M059J (cell line): ENCODE results near the gene AJAP1. TPM values are rescaled to one million over a fixed set of nuclear protein-coding genes. Genes with fewer than 3 reads are reported as not detected.

ENCODE experiments used
- DNase-seq: peaks from one replicate; pipeline ENCODE4 v3.0.0-alpha.2; 2012; ENCODE audit warnings: low read depth
- total RNA-seq: library from RNA; depleted of rRNA; stranded (reverse); fragments of >200 nt; shearing (Covaris generic); gene quantifications from 2 replicates; pipeline ENCODE4 v1.2.3, GENCODE V29; 2014

Gene AJAP1
- total RNA-seq, 1 experiment from 2014 or later, result not detected

DNA sequence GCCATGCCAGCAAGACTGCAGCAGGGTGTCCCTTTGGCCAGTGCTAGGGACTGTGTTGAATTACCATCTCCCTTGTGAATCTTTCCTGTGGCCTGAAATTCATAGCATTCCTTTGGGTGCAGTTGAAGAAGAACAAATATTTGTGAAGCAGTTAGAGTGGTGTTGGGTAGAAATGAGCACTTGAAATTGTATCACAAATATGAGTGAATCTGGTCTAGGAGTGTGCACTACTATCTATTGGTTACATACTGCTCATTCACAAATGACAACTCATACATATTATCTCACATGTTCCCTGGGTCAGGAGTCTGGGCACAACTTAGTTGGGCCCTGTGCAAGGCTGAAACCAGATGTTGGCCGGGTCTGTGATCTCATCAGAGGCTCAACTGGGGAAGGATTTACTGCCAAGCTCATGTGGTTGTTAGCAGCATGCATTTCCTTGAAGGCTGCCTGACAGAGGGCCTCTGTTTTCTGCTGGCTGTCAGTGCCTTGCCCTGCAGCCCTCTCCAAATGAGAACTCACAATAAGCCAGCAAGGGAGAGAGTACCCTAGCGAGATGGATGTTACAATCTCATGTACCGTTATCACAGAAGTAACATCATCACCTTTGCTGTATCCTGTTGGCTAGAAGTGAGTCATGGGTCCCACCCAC lies 23.8 kb downstream of the AJAP1 start:
- no peak for DNase-seq

DNA sequence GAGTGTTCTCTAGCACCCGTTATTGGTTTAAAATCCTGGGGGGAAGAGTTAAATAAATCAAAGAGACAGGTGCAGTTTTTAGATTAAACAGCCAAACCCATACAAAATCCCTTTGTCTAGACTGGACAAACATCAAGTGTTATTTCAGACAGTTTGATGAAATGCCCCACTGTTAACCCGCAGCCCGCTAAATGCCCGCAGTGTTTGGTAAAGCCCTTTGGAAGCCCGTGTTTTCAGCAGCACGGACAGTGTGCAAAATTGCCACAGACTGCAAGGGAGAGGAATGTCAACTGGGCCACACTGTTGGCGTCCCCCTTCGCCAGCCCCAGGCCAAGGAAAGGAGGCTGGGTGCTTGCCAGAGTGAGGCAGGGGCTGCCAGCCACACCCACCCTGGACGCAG lies 26.6 kb downstream of the AJAP1 start:
- no peak for DNase-seq

GRCh38 chr1:4682607-4683220 lies 28.3 kb downstream of the AJAP1 start:
- no peak for DNase-seq

DNA sequence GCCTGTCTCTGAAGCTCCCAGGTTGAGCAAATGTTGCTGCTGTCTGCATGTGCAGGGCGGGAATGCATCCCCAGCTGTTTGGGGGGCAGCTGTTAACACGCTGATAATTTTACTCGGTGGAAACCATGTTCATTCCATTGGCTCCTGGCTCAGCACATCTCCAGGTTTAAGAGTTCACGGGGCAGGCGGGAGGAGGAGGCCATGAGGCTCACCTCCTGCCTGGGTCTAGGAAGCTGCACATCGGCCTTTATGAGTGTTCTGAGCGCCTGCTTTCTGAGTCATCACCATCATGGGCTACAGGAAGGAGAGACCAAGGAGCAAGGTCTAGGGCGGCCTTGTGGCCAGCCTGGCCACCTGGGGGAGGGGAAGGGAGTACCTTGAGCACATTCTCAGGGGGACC lies 29.7 kb downstream of the AJAP1 start:
- DNase-seq, result peak; percentile 81

DNA sequence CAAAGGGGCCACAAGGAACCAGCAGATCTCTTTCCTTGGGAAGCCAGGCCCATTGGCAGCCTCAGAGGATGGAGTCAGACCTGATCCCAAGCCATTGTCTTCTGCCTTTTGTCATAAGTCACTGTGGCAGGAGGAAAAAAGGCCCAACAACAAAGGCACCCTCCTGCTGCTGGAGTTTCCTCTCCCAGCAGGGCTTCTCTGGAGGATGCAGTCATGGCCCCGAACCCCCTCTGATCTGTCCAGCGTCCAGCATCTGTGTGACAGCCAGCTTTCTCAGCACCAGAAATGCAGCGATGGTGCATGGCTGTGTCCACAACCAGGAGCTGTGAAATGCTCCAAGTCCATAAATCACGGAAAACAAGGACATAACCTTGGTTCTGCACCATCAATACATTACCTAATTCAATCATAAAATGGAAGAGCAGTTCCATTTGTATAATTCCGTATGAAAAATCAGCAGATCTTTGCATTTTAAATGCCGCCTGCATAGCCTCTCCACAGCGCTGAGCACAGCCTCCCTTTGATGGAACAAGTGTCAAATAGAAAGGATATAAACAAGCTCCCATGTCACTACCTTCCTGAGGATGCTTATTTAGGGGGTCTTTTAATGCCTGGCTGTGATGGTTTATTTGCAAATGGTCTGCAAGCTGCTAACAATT lies 30.6 kb downstream of the AJAP1 start:
- DNase-seq, result no peak

GRCh38 chr1:4685523-4685865 lies 31.1 kb downstream of the AJAP1 start:
- no peak for DNase-seq

DNA sequence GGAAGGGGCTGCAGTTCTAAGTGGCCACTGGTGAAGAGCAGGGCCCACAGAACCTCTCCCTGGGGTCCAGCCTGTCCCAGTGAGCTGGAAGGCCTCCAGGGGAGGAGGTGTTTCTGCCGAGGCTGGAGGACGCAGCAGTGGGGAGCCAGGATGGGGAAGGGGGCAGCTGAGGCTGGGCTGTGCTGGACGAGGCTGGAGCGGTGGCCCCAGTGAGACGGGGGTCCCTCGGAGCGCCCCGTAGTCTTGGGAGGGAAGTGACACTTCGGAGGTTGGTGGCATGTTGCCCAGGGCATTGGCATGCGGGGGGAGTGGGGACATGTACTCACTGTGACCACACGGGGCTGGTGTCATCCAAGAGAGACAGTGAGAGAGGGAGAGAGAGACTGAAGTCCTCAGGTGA lies 33.5 kb downstream of the AJAP1 start:
- DNase-seq, result no peak

DNA sequence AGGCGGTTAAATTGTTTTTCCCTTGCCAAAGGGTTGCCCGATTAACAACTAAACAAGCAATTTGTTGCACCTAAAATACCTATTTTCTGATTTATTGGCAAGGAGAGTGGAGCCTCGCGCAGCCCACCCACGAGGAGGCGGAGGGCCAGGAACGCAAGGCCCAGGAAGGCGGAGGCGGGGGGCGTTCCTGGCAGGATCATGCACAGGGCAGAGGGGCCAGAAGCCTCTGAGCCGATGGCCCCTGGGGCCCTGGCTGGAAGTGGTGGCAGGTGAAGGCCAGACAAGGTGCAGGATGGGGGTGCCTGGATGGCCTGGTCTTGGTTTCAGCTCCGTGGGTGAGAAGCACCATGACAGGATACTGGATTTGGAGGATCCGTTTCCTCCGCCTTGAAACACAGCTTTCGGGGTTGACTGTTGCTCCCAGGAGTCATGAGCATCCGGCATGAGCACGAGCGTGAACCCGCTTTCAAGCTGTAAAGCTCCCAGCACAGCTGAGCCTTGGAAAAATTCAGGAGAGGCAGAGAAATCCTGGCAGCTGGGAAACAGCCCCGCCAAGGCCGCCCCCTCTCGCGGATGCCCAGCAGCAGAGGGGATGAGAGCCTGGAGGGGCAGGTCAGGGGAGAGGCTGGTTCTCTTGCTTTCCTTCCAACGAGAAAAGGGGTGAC lies 35.0 kb downstream of the AJAP1 start:
- DNase-seq, result no peak

DNA sequence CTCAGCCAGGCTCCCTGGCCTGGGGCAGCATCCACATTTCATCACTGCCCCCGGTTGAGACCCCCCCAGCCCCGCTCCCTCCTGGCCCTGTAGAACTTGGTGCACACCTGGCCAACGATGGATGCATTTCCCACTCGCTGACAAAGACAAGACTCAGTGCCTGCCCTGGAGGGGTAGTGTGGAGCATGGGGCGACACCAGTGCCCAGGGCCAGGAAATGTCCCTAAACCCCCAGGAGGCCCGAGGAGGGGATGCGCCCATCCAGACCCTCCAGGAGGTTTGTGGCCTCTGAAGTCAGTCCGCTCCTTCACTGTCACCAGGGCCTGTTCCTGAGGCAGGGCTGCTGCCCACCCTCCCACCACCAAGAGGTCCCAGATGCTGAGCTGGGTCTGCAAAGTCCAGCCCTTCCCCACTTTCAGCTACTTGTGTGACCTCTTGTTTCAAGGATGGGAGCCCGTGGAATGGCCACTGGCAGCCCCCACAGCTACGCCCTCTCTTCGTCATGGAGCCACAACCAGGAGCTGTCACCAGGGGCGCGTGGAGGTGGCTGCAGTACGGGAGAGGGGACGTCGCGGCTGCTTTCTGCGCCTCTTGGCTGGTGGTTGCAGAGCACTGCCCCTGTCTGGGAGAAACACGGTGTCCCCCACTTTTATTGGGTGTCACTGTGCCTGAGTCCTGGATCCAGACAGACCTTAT lies 35.7 kb downstream of the AJAP1 start:
- DNase-seq, result no peak

GRCh38 chr1:4690951-4691675 lies 36.7 kb downstream of the AJAP1 start:
- DNase-seq, result peak; percentile 77

DNA sequence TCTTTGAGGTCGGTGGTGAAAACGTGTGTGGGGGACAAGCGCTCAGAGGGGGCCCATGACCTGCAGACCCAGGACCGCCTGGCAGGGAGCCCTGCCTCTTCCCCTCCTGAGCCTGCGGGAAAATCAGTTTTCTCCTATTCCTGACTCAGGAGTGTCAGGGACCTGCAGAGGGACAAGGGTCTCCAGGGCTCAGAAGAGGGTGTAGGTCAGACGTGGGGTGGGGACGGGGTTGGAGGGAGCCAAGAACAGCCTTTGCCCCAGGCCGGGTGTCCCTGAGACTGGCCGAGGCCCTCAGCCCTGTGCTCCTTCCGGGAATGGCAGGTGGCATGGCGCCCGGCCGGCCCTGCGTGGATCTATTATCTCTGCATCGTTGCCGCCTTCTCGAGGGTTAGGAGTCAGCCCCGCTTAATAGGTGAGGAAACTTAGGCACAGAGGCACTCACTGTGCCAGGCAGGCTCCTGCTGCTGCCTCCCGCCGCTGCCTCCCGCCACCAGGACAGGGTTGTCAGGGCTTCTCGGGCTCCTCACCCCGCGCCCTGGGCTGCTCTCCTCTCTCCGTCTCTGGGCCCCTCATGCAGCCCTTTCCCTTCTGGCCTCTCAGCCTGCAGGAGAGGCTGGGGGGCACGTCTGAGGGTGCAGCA lies 37.5 kb downstream of the AJAP1 start:
- no peak for DNase-seq

- no peak for DNase-seq
Measured at GRCh38 chr1:4692437-4692836, 38.0 kb downstream of the AJAP1 start.

DNA sequence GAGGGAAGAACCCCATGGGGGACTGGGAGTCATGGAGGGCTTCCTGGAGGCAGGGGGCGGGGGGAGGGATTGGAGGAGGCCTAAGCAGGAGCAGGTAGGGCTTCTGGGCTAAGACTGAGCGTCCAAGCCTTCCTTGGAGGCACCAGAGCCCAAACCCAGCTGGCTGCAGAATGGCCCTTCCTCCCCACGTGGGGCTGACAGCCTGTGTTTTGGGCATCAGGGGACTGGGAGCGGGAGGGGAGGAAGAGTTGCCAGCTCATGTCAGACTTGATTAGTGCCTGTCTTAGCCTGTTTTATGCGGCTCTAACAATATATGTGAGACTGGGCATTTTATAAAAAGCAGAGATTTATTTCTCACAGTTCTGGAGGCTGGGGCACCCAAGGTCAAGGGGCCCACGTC lies 38.9 kb downstream of the AJAP1 start:
- no peak for DNase-seq

DNA sequence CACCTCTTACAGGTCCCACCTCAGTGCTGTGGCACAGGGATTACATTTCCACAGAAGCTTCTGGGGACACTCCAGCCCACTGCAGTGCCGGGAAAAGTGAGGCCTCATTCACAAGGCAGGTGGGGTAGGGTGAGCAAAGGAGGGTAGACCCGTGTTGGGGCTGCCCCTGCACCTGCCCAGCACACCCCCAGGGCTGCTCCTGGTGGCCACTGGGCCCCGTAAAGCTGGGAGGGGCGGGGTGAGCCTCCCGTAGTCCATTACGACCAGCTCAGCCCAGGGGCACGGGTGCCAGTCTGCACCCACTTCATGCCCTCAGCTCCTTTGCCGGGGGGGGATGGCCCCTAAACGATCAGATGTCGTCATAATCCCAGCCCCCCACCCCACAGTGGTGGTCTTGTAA lies 39.5 kb downstream of the AJAP1 start:
- DNase-seq, result no peak

DNA sequence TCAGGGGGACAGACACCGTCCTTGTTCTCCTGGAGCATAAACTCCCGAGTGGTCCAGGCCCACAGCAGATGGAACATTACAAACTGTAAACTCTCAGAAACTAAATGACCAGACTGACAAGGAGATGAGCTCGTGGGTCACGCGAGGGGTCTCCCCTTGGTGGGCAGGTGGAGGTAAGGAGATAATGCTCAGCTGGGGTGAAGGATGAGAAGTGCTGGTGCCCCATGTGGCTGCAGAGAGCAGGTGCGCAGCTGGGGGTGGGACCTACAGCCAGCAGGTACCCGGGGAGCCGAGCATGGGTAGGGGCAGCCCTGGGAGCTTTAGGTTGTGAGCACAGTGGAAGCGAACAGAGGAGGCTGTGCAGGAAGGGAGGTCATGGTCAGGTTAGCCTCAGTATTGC lies 40.1 kb downstream of the AJAP1 start:
- no peak for DNase-seq

GRCh38 chr1:4695241-4695640 lies 40.8 kb downstream of the AJAP1 start:
- no peak for DNase-seq

DNA sequence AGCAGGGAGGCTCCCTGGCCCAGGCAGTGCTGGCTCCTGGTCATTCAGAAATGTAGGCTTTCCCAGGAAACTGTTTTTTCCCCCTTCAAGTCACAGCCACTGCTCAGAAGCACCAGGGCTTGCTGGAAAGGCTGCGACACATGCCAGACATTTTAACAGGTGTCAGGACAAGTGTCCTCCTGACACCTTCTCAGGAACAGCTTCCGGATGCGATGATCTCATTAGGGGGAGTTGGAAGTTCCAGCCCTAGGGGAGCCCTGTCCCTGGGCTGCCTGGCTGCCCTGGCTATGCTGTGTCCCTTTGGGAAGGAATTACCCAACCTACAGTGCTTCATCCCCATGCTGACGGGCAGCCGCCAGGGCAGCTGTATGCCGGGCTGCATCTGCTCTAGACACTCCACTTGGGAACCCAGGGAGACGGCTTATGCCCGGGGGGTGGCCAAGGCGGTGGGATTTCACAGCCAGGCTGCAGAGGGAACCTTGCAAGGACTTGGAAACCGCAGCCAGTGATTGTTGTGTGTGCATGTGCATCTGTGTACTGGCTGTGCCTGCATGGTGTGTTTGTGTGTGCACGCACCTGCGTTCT lies 41.8 kb downstream of the AJAP1 start:
- no peak for DNase-seq

DNA sequence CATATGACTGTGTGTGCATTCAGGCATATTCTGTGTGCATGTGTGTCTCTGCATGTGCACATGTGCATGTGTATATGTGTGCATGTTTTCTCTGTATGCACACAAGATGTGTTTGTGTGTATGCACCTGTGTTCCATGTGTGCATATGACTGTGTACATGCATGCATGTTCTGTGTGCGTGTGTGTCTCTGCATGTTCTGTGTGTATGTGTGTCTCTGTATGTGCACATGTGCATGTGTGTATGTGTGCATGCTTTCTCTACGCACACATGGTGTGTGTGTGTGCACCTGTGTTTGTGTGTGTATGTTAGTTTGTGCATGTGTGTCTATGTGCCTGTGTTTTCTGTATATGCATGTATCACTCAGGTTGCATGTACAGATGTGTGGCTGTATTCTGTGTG lies 42.3 kb downstream of the AJAP1 start:
- no peak for DNase-seq

- DNase-seq, result no peak
Measured at GRCh38 chr1:4697801-4698200, 43.4 kb downstream of the AJAP1 start.

DNA sequence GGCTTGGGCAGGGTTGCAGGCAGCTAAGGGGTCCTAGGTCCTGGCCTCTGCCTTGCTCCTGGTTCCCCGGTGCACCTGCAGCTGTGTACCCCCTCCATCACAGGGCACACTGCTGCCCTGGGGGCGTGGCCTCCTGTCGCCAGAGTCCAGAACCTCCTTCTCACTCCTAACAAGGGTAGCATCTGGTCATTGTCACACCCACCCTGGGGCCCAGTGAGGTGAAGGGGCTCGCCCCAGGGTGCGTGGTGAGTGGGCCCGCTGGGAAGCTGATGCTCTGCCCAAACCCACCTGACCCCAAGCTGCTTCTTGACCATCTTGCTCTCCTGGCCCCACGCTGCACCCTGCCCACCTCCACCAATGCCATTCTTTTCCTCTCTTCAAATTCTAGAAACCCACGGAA lies 44.5 kb downstream of the AJAP1 start:
- no peak for DNase-seq
